Liver (tissue), 9 donors: ENCODE data around the gene LDLRAD4. TPM values are rescaled to one million over a fixed set of nuclear protein-coding genes. Genes with fewer than 3 reads are reported as not detected.

Source experiments
- DNase-seq: peaks from one replicate; pipeline ENCODE4 v3.0.0-alpha.2; 2017; ENCODE audit warnings: low spot score
- H3K27ac ChIP-seq, 2 donors: one replicate each; pipeline ENCODE4 v1.7.0; 2013; ENCODE audit warnings: inconsistent platforms in 2 of 2, low read length in 2 of 2, control low read depth in 1 of 2, low read depth in 1 of 2, mild to moderate bottlenecking in 1 of 2
- H3K27me3 ChIP-seq, 4 donors: one replicate each; pipeline versions ENCODE4 v1.6.1 to v1.7.0; 2013; ENCODE audit warnings: low read length in 3 of 4, inconsistent platforms in 1 of 4, mild to moderate bottlenecking in 1 of 4, moderate library complexity in 1 of 4; ENCODE audit not compliant: control insufficient read depth in 4 of 4, insufficient read depth in 4 of 4
- H3K36me3 ChIP-seq, 4 donors: one replicate each; pipeline versions ENCODE4 v1.6.1 to v1.7.0; 2013; ENCODE audit warnings: low read length in 3 of 4, mild to moderate bottlenecking in 3 of 4, low read depth in 1 of 4, moderate library complexity in 1 of 4; ENCODE audit not compliant: control insufficient read depth in 4 of 4, insufficient read depth in 3 of 4
- H3K4me1 ChIP-seq, 4 donors: one replicate each; pipeline versions ENCODE4 v1.6.1 to v1.7.0; 2013; ENCODE audit warnings: low read length in 3 of 4, mild to moderate bottlenecking in 3 of 4, moderate library complexity in 1 of 4; ENCODE audit not compliant: control insufficient read depth in 4 of 4, insufficient read depth in 4 of 4
- H3K4me3 ChIP-seq, 3 donors: one replicate each; pipeline versions ENCODE4 v1.6.1 to v1.7.0; 2013; ENCODE audit warnings: low read length in 3 of 3, control low read depth in 1 of 3, low read depth in 1 of 3, mild to moderate bottlenecking in 1 of 3
- H3K9ac ChIP-seq, 2 donors: one replicate each; pipeline ENCODE4 v1.7.0; 2013; ENCODE audit warnings: low read length in 2 of 2, mild to moderate bottlenecking in 2 of 2, moderate library complexity in 2 of 2, control low read depth in 1 of 2, low read depth in 1 of 2
- H3K9me3 ChIP-seq, 4 donors: one replicate each; pipeline versions ENCODE4 v1.6.1 to v1.7.0; 2013; ENCODE audit warnings: low read length in 3 of 4; ENCODE audit not compliant: control insufficient read depth in 4 of 4
- ATF3 ChIP-seq: IDR thresholded peaks from 2 replicates; pipeline ENCODE4 v1.6.1; 2016; ENCODE audit warnings: antibody characterized with exemption
- CTCF ChIP-seq: fragments of 150-350 bp; IDR thresholded peaks from 2 replicates; pipeline ENCODE4 v1.5.1; 2017; ENCODE audit warnings: improper control_type of control experiment, low read depth, low read length; ENCODE audit not compliant: missing input control
- EGR1 ChIP-seq, 2 donors: IDR thresholded peaks; 2 replicates each; pipeline ENCODE4 v1.6.1; 2016 to 2018; ENCODE audit warnings: antibody characterized with exemption in 2 of 2, low read depth in 2 of 2
- FOXA1 ChIP-seq: IDR thresholded peaks from 2 replicates; pipeline ENCODE4 v1.6.1; 2016; ENCODE audit warnings: antibody characterized with exemption
- FOXA2 ChIP-seq: IDR thresholded peaks from 2 replicates; pipeline ENCODE4 v1.6.1; 2016; ENCODE audit warnings: antibody characterized with exemption
- GABPA ChIP-seq, 2 donors: IDR thresholded peaks in 1 of 2; conservative IDR thresholded peaks in 1 of 2; 2 replicates each; pipeline ENCODE4 v1.6.1; 2016; ENCODE audit warnings: antibody characterized with exemption in 2 of 2, mild to moderate bottlenecking in 1 of 2, moderate library complexity in 1 of 2
- HNF4A ChIP-seq, 2 donors: conservative IDR thresholded peaks; 2 replicates each; pipeline ENCODE4 v1.6.1; 2016; ENCODE audit warnings: antibody characterized with exemption in 2 of 2, mild to moderate bottlenecking in 2 of 2
- HNF4G ChIP-seq: IDR thresholded peaks from 2 replicates; pipeline ENCODE4 v1.6.1; 2016; ENCODE audit warnings: antibody characterized with exemption
- JUND ChIP-seq, 2 donors: IDR thresholded peaks; 2 replicates each; pipeline ENCODE4 v1.6.1; 2016; ENCODE audit warnings: antibody characterized with exemption in 2 of 2
- MAX ChIP-seq: IDR thresholded peaks from 2 replicates; pipeline ENCODE4 v1.6.1; 2016; ENCODE audit warnings: antibody characterized with exemption
- NR2F2 ChIP-seq: IDR thresholded peaks from 2 replicates; pipeline ENCODE4 v1.6.1; 2016; ENCODE audit warnings: antibody characterized with exemption
- RAD21 ChIP-seq, 2 donors: IDR thresholded peaks; 2 replicates each; pipeline ENCODE4 v1.6.1; 2016; ENCODE audit warnings: antibody characterized with exemption in 2 of 2, mild to moderate bottlenecking in 2 of 2
- REST ChIP-seq: IDR thresholded peaks from 2 replicates; pipeline ENCODE4 v1.6.1; 2016; ENCODE audit warnings: antibody characterized with exemption, mild to moderate bottlenecking
- RXRA ChIP-seq, 2 donors: IDR thresholded peaks; 2 replicates each; pipeline ENCODE4 v1.6.1; 2017 to 2018; ENCODE audit warnings: antibody characterized with exemption in 2 of 2, mild to moderate bottlenecking in 1 of 2
- SP1 ChIP-seq: IDR thresholded peaks from 2 replicates; pipeline ENCODE4 v1.6.1; 2018; ENCODE audit warnings: antibody characterized with exemption, mild to moderate bottlenecking
- TAF1 ChIP-seq: conservative IDR thresholded peaks from 2 replicates; pipeline ENCODE4 v1.6.1; 2016; ENCODE audit warnings: antibody characterized with exemption, mild to moderate bottlenecking
- YY1 ChIP-seq: IDR thresholded peaks from 2 replicates; pipeline ENCODE4 v1.6.1; 2016; ENCODE audit warnings: antibody characterized with exemption, mild to moderate bottlenecking
- ZBTB33 ChIP-seq: IDR thresholded peaks from 2 replicates; pipeline ENCODE4 v1.6.1; 2016; ENCODE audit warnings: antibody characterized with exemption
- WGBS: extraction: QIAGEN DNeasy Blood & Tissue Kit; methylation state at CpG from one replicate; pipeline ENCODE4 v1.1.7; 2013; 5-methylcytosine and 5-hydroxymethylcytosine counted together
- polyA plus RNA-seq, 2 donors: library from polyadenylated mRNA; stranded (reverse) in 1 of 2; unstranded in 1 of 2; fragments of 200-250 nt in 1 of 2; fragments of >200 nt in 1 of 2; fragmentation: Nextera tagmentation in 1 of 2; extraction: Ambion mirVana in 1 of 2; gene quantifications; one replicate each; pipeline versions ENCODE4 v1.2.1 to v1.2.3, GENCODE V29; 2013 to 2015
- total RNA-seq, 2 donors: library from RNA; depleted of rRNA; stranded (reverse); fragments of >200 nt; gene quantifications; one replicate each; pipeline ENCODE4 v1.2.3, GENCODE V29; 2014
- donor health status: healthy.
- donor health status: healthy.
- donor health status: healthy.
- donor health status: healthy.
- donor health status: healthy.

The LDLRAD4 gene
- total and polyA plus RNA-seq, 4 donors: 4.8 to 41.7 (median 12.7) TPM

- no peak for DNase-seq
- H3K9me3 ChIP-seq: no peaks in the 10 kb centered on the region
- TF ChIP-seq SP1: no peak
- no peak for TF ChIP-seq FOXA2
- TF ChIP-seq HNF4A (conservative IDR thresholded peaks at IDR 0.05): no peak
- TF ChIP-seq JUND (IDR thresholded peaks at IDR 0.05): no peak
- H3K4me1 ChIP-seq: peaks cover 0 to 4% (median 1%) of the 10 kb centered on the region in 4 donors
- no peaks in the 10 kb centered on the region for H3K36me3 ChIP-seq
- WGBS: 92% methylated on average over 8 of the region's 8 CpGs
- H3K4me3 ChIP-seq: no peak overlapping the region
- H3K9ac ChIP-seq: no peak overlapping the region
- H3K27me3 ChIP-seq: no peaks in the 10 kb centered on the region
- no peak overlapping the region for H3K27ac ChIP-seq
Measured at GRCh38 chr18:13235981-13236380, 17.4 kb downstream of the LDLRAD4 start.

GRCh38 chr18:13236411-13236810 is 17.9 kb downstream of the LDLRAD4 start:
- H3K36me3 ChIP-seq: no peaks in the 10 kb centered on the region
- WGBS: 96% methylated on average over 9 of the region's 9 CpGs
- H3K9me3 ChIP-seq: no peaks in the 10 kb centered on the region
- TF ChIP-seq JUND (IDR thresholded peaks at IDR 0.05) (no peak), REST (no peak), GABPA (IDR thresholded peaks at IDR 0.05 in 1 of 2, conservative IDR thresholded peaks at IDR 0.05 in 1 of 2) (no peak)
- no peak overlapping the region for H3K27ac ChIP-seq
- no peak overlapping the region for H3K9ac ChIP-seq
- H3K27me3 ChIP-seq: no peaks in the 10 kb centered on the region
- no peak for DNase-seq
- peaks cover 0 to 4% (median 1%) of the 10 kb centered on the region in 4 donors for H3K4me1 ChIP-seq
- H3K4me3 ChIP-seq: no peak overlapping the region

GRCh38 chr18:13237073-13237472 is 18.5 kb downstream of the LDLRAD4 start:
- WGBS: 93% methylated on average over 7 of the region's 7 CpGs
- DNase-seq: no peak
- peaks cover 0 to 4% (median 1%) of the 10 kb centered on the region in 4 donors for H3K4me1 ChIP-seq
- no peaks in the 10 kb centered on the region for H3K27me3 ChIP-seq
- H3K9me3 ChIP-seq: no peaks in the 10 kb centered on the region
- no peaks in the 10 kb centered on the region for H3K36me3 ChIP-seq
- H3K27ac ChIP-seq: no peak overlapping the region
- H3K4me3 ChIP-seq: no peak overlapping the region
- no peak overlapping the region for H3K9ac ChIP-seq
- TF ChIP-seq FOXA2 (no peak), MAX (no peak), REST (no peak), EGR1 (IDR thresholded peaks at IDR 0.05; ENCODE audit: low read depth in 2 of 2) (no peak), NR2F2 (no peak), ZBTB33 (no peak), GABPA (IDR thresholded peaks at IDR 0.05 in 1 of 2, conservative IDR thresholded peaks at IDR 0.05 in 1 of 2) (no peak), RAD21 (IDR thresholded peaks at IDR 0.05) (no peak), CTCF (no peak), FOXA1 (no peak), HNF4G (no peak), ATF3 (no peak), TAF1 (no peak), HNF4A (conservative IDR thresholded peaks at IDR 0.05) (no peak), RXRA (IDR thresholded peaks at IDR 0.05) (no peak), YY1 (no peak)
